ENCODE results near the gene DCAF15. TPM values are rescaled to one million over a fixed set of nuclear protein-coding genes. Genes with fewer than 3 reads are reported as not detected.
A peak's percentile ranks its signal among the peaks of the same experiment; 100 is the strongest.

The DCAF15 gene
- total RNA-seq, 1 experiment from 2014 or later = 35.5 TPM

GRCh38 chr19:13952931-13953531 lies 722 bp downstream of the DCAF15 start:
- TF ChIP-seq CTCF (IDR thresholded peaks at IDR 0.05; ENCODE audit: unreplicated experiment) = no peak
- H3K27me3 Mint-ChIP-seq (ENCODE audit: unreplicated experiment) = no peaks in the 10 kb centered on the region
- intact Hi-C loops (cut with micrococcal nuclease; ENCODE audit: unreplicated experiment) = no loop called here
- no peaks in the 10 kb centered on the region for H3K4me1 Mint-ChIP-seq (ENCODE audit: low read depth, unreplicated experiment)
- CTCF ChIA-PET = interaction anchor here (0.6 to 0.9 kb wide), 2 partner anchors 74 to 161 kb away, joined by 3 to 4 read pairs; no protein-coding TSS in a partner anchor
- BruUV-seq (replicated peaks) = no TSS peak
- peak overlapping the region; percentile 39 for H3K27ac Mint-ChIP-seq (ENCODE audit: unreplicated experiment)
- DNase-seq = peak; percentile 27
- H3K9me3 Mint-ChIP-seq (ENCODE audit: low read depth, unreplicated experiment) = no peaks in the 10 kb centered on the region
- peaks cover 35% of the 10 kb centered on the region for H3K36me3 Mint-ChIP-seq (ENCODE audit: insufficient read depth, unreplicated experiment)
- H3K4me3 Mint-ChIP-seq (ENCODE audit: low read depth, unreplicated experiment) = peak overlapping the region; percentile 73

- DNase-seq = no peak
- Mint-ChIP-seq H3K9me3 (ENCODE audit: low read depth, unreplicated experiment) (no peaks in the 10 kb centered on the region), H3K27me3 (ENCODE audit: unreplicated experiment) (no peaks in the 10 kb centered on the region), H3K27ac (ENCODE audit: unreplicated experiment) (no peak overlapping the region), H3K4me3 (ENCODE audit: low read depth, unreplicated experiment) (no peak overlapping the region), H3K4me1 (ENCODE audit: low read depth, unreplicated experiment) (no peaks in the 10 kb centered on the region), H3K36me3 (ENCODE audit: insufficient read depth, unreplicated experiment) (peaks cover 39% of the 10 kb centered on the region)
- no peak for TF ChIP-seq CTCF (IDR thresholded peaks at IDR 0.05; ENCODE audit: unreplicated experiment)
- intact Hi-C loops (cut with micrococcal nuclease; ENCODE audit: unreplicated experiment) = no loop called here
- CTCF ChIA-PET = no interaction called here
- BruUV-seq (replicated peaks) = no TSS peak
These were observed 1.9 kb downstream of the DCAF15 start for GRCh38 chr19:13954185-13954584.

- Mint-ChIP-seq H3K4me1 (ENCODE audit: low read depth, unreplicated experiment) (no peaks in the 10 kb centered on the region), H3K4me3 (ENCODE audit: low read depth, unreplicated experiment) (no peak overlapping the region), H3K9me3 (ENCODE audit: low read depth, unreplicated experiment) (no peaks in the 10 kb centered on the region), H3K27ac (ENCODE audit: unreplicated experiment) (no peak overlapping the region), H3K27me3 (ENCODE audit: unreplicated experiment) (no peaks in the 10 kb centered on the region), H3K36me3 (ENCODE audit: insufficient read depth, unreplicated experiment) (peaks cover 53% of the 10 kb centered on the region)
- intact Hi-C loops (cut with micrococcal nuclease; ENCODE audit: unreplicated experiment) = no loop called here
- BruUV-seq (replicated peaks) = no TSS peak
- TF ChIP-seq CTCF (IDR thresholded peaks at IDR 0.05; ENCODE audit: unreplicated experiment) = no peak
- no peak for DNase-seq
- CTCF ChIA-PET = no interaction called here
These were observed 3.5 kb downstream of the DCAF15 start for GRCh38 chr19:13955662-13956364.

GRCh38 chr19:13956365-13956744 lies 4.0 kb downstream of the DCAF15 start:
- intact Hi-C loops (cut with micrococcal nuclease; ENCODE audit: unreplicated experiment) = no loop called here
- no TSS peak for BruUV-seq (replicated peaks)
- H3K36me3 Mint-ChIP-seq (ENCODE audit: insufficient read depth, unreplicated experiment) = peaks cover 58% of the 10 kb centered on the region
- TF ChIP-seq CTCF (IDR thresholded peaks at IDR 0.05; ENCODE audit: unreplicated experiment) = no peak
- no peak overlapping the region for H3K4me3 Mint-ChIP-seq (ENCODE audit: low read depth, unreplicated experiment)
- CTCF ChIA-PET = no interaction called here
- no peaks in the 10 kb centered on the region for H3K27me3 Mint-ChIP-seq (ENCODE audit: unreplicated experiment)
- no peaks in the 10 kb centered on the region for H3K4me1 Mint-ChIP-seq (ENCODE audit: low read depth, unreplicated experiment)
- DNase-seq = no peak
- no peaks in the 10 kb centered on the region for H3K9me3 Mint-ChIP-seq (ENCODE audit: low read depth, unreplicated experiment)
- no peak overlapping the region for H3K27ac Mint-ChIP-seq (ENCODE audit: unreplicated experiment)
